ENCODE measurements around the gene CACNA1C. TPM values are rescaled to one million over a fixed set of nuclear protein-coding genes. Genes with fewer than 3 reads are reported as not detected.

Gene CACNA1C
- total RNA-seq, 1 donor from 2014 or later, result 11.7 TPM

GRCh38 chr12:2260441-2260840 lies 207.7 kb downstream of the CACNA1C start:
- DNase-seq (ENCODE audit: low spot score, unreplicated experiment), result no peak
- Mint-ChIP-seq H3K4me1 (ENCODE audit: low read depth) (no peaks in the 10 kb centered on the region), H3K36me3 (ENCODE audit: insufficient read depth) (peaks cover 3% of the 10 kb centered on the region), H3K27ac (no peak overlapping the region), H3K9me3 (ENCODE audit: low read depth) (peaks cover 5% of the 10 kb centered on the region), H3K27me3 (peaks cover 4% of the 10 kb centered on the region), H3K4me3 (ENCODE audit: low read depth) (no peak overlapping the region)
- TF ChIP-seq CTCF (IDR thresholded peaks at IDR 0.05; ENCODE audit: unreplicated experiment), result no peak

- H3K4me3 Mint-ChIP-seq (ENCODE audit: low read depth), result no peak overlapping the region
- no peak for DNase-seq (ENCODE audit: low spot score, unreplicated experiment)
- no peaks in the 10 kb centered on the region for H3K9me3 Mint-ChIP-seq (ENCODE audit: low read depth)
- peaks cover 4% of the 10 kb centered on the region for H3K4me1 Mint-ChIP-seq (ENCODE audit: low read depth)
- no peak for TF ChIP-seq CTCF (IDR thresholded peaks at IDR 0.05; ENCODE audit: unreplicated experiment)
- peaks cover 4% of the 10 kb centered on the region for H3K27me3 Mint-ChIP-seq
- no peaks in the 10 kb centered on the region for H3K36me3 Mint-ChIP-seq (ENCODE audit: insufficient read depth)
- no peak overlapping the region for H3K27ac Mint-ChIP-seq
Measured at GRCh38 chr12:2261708-2262107, 208.9 kb downstream of the CACNA1C start.

- no peak for TF ChIP-seq CTCF (IDR thresholded peaks at IDR 0.05; ENCODE audit: unreplicated experiment)
- peaks cover 4% of the 10 kb centered on the region for H3K27me3 Mint-ChIP-seq
- no peak overlapping the region for H3K4me3 Mint-ChIP-seq (ENCODE audit: low read depth)
- no peaks in the 10 kb centered on the region for H3K36me3 Mint-ChIP-seq (ENCODE audit: insufficient read depth)
- no peak overlapping the region for H3K27ac Mint-ChIP-seq
- H3K9me3 Mint-ChIP-seq (ENCODE audit: low read depth), result no peaks in the 10 kb centered on the region
- no peak for DNase-seq (ENCODE audit: low spot score, unreplicated experiment)
- peaks cover 9% of the 10 kb centered on the region for H3K4me1 Mint-ChIP-seq (ENCODE audit: low read depth)
Measured at GRCh38 chr12:2262449-2262848, 209.7 kb downstream of the CACNA1C start.

- Mint-ChIP-seq H3K27ac (no peak overlapping the region), H3K9me3 (ENCODE audit: low read depth) (no peaks in the 10 kb centered on the region), H3K4me3 (ENCODE audit: low read depth) (no peak overlapping the region), H3K4me1 (ENCODE audit: low read depth) (peaks cover 11% of the 10 kb centered on the region), H3K27me3 (peaks cover 5% of the 10 kb centered on the region), H3K36me3 (ENCODE audit: insufficient read depth) (no peaks in the 10 kb centered on the region)
- no peak for TF ChIP-seq CTCF (IDR thresholded peaks at IDR 0.05; ENCODE audit: unreplicated experiment)
- DNase-seq (ENCODE audit: low spot score, unreplicated experiment), result no peak
Measured at GRCh38 chr12:2263901-2264300, 211.1 kb downstream of the CACNA1C start.

GRCh38 chr12:2264651-2265232 lies 212.0 kb downstream of the CACNA1C start:
- no peak for TF ChIP-seq CTCF (IDR thresholded peaks at IDR 0.05; ENCODE audit: unreplicated experiment)
- no peaks in the 10 kb centered on the region for H3K36me3 Mint-ChIP-seq (ENCODE audit: insufficient read depth)
- H3K4me1 Mint-ChIP-seq (ENCODE audit: low read depth), result peaks cover 11% of the 10 kb centered on the region
- no peak overlapping the region for H3K27ac Mint-ChIP-seq
- H3K4me3 Mint-ChIP-seq (ENCODE audit: low read depth), result no peak overlapping the region
- no peaks in the 10 kb centered on the region for H3K9me3 Mint-ChIP-seq (ENCODE audit: low read depth)
- no peak for DNase-seq (ENCODE audit: low spot score, unreplicated experiment)
- peaks cover 14% of the 10 kb centered on the region for H3K27me3 Mint-ChIP-seq

Data from progenitor cell of endocrine pancreas (in vitro differentiated cells).